Measurements from ENCODE around the gene RTP2.

DNA sequence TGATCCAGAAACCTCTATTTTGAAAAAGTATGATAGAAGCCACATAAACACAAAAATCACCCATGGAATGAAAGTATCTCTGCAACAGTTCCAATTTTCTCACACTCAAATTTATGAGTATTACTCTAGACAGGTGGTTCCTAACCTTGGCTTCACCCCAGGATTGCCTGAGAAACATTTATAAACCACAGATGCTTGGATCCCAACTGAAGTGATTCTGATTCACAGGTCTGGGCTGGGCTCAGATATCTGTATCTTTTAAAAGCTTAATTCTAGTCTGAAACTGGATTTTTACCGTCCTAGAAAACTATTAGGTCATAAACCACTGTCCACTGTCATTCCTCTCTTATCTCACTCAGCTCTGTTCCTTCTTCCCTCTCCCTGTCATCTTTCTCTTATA is 24.8 kb downstream of the RTP2 start:
- TF ChIP-seq, protein P1, sequence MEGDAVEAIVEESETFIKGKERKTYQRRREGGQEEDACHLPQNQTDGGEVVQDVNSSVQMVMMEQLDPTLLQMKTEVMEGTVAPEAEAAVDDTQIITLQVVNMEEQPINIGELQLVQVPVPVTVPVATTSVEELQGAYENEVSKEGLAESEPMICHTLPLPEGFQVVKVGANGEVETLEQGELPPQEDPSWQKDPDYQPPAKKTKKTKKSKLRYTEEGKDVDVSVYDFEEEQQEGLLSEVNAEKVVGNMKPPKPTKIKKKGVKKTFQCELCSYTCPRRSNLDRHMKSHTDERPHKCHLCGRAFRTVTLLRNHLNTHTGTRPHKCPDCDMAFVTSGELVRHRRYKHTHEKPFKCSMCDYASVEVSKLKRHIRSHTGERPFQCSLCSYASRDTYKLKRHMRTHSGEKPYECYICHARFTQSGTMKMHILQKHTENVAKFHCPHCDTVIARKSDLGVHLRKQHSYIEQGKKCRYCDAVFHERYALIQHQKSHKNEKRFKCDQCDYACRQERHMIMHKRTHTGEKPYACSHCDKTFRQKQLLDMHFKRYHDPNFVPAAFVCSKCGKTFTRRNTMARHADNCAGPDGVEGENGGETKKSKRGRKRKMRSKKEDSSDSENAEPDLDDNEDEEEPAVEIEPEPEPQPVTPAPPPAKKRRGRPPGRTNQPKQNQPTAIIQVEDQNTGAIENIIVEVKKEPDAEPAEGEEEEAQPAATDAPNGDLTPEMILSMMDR (IDR thresholded peaks at IDR 0.05 in 2 of 3, conservative IDR thresholded peaks at IDR 0.05 in 1 of 3; ENCODE audit: control insufficient read depth in 2 of 3, extremely low read depth in 1 of 3, insufficient read depth in 1 of 3, low read depth in 3 of 3, low read length in 3 of 3), result no peak
- TF ChIP-seq, protein P2, sequence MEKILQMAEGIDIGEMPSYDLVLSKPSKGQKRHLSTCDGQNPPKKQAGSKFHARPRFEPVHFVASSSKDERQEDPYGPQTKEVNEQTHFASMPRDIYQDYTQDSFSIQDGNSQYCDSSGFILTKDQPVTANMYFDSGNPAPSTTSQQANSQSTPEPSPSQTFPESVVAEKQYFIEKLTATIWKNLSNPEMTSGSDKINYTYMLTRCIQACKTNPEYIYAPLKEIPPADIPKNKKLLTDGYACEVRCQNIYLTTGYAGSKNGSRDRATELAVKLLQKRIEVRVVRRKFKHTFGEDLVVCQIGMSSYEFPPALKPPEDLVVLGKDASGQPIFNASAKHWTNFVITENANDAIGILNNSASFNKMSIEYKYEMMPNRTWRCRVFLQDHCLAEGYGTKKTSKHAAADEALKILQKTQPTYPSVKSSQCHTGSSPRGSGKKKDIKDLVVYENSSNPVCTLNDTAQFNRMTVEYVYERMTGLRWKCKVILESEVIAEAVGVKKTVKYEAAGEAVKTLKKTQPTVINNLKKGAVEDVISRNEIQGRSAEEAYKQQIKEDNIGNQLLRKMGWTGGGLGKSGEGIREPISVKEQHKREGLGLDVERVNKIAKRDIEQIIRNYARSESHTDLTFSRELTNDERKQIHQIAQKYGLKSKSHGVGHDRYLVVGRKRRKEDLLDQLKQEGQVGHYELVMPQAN (conservative IDR thresholded peaks at IDR 0.05), result no peak
- TF ChIP-seq JUND (IDR thresholded peaks at IDR 0.05; ENCODE audit: low read depth, low read length), result no peak
- TF ChIP-seq NR2F1 (conservative IDR thresholded peaks at IDR 0.05), result no peak
- TF ChIP-seq, protein P3, sequence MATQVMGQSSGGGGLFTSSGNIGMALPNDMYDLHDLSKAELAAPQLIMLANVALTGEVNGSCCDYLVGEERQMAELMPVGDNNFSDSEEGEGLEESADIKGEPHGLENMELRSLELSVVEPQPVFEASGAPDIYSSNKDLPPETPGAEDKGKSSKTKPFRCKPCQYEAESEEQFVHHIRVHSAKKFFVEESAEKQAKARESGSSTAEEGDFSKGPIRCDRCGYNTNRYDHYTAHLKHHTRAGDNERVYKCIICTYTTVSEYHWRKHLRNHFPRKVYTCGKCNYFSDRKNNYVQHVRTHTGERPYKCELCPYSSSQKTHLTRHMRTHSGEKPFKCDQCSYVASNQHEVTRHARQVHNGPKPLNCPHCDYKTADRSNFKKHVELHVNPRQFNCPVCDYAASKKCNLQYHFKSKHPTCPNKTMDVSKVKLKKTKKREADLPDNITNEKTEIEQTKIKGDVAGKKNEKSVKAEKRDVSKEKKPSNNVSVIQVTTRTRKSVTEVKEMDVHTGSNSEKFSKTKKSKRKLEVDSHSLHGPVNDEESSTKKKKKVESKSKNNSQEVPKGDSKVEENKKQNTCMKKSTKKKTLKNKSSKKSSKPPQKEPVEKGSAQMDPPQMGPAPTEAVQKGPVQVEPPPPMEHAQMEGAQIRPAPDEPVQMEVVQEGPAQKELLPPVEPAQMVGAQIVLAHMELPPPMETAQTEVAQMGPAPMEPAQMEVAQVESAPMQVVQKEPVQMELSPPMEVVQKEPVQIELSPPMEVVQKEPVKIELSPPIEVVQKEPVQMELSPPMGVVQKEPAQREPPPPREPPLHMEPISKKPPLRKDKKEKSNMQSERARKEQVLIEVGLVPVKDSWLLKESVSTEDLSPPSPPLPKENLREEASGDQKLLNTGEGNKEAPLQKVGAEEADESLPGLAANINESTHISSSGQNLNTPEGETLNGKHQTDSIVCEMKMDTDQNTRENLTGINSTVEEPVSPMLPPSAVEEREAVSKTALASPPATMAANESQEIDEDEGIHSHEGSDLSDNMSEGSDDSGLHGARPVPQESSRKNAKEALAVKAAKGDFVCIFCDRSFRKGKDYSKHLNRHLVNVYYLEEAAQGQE (IDR thresholded peaks at IDR 0.05; ENCODE audit: low read depth, low read length), result no peak
- TF ChIP-seq FOXM1 (IDR thresholded peaks at IDR 0.05; ENCODE audit: low read depth, low read length), result no peak
- TF ChIP-seq STAT1 (conservative IDR thresholded peaks at IDR 0.05), result no peak
- TF ChIP-seq, protein P4, sequence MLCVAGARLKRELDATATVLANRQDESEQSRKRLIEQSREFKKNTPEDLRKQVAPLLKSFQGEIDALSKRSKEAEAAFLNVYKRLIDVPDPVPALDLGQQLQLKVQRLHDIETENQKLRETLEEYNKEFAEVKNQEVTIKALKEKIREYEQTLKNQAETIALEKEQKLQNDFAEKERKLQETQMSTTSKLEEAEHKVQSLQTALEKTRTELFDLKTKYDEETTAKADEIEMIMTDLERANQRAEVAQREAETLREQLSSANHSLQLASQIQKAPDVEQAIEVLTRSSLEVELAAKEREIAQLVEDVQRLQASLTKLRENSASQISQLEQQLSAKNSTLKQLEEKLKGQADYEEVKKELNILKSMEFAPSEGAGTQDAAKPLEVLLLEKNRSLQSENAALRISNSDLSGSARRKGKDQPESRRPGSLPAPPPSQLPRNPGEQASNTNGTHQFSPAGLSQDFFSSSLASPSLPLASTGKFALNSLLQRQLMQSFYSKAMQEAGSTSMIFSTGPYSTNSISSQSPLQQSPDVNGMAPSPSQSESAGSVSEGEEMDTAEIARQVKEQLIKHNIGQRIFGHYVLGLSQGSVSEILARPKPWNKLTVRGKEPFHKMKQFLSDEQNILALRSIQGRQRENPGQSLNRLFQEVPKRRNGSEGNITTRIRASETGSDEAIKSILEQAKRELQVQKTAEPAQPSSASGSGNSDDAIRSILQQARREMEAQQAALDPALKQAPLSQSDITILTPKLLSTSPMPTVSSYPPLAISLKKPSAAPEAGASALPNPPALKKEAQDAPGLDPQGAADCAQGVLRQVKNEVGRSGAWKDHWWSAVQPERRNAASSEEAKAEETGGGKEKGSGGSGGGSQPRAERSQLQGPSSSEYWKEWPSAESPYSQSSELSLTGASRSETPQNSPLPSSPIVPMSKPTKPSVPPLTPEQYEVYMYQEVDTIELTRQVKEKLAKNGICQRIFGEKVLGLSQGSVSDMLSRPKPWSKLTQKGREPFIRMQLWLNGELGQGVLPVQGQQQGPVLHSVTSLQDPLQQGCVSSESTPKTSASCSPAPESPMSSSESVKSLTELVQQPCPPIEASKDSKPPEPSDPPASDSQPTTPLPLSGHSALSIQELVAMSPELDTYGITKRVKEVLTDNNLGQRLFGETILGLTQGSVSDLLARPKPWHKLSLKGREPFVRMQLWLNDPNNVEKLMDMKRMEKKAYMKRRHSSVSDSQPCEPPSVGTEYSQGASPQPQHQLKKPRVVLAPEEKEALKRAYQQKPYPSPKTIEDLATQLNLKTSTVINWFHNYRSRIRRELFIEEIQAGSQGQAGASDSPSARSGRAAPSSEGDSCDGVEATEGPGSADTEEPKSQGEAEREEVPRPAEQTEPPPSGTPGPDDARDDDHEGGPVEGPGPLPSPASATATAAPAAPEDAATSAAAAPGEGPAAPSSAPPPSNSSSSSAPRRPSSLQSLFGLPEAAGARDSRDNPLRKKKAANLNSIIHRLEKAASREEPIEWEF (IDR thresholded peaks at IDR 0.05; ENCODE audit: insufficient replicate concordance, low read depth, low read length), result no peak

All from GM12878 (cell line).